ENCODE data around the gene ZSCAN5A.

The ZSCAN5A gene

DNA sequence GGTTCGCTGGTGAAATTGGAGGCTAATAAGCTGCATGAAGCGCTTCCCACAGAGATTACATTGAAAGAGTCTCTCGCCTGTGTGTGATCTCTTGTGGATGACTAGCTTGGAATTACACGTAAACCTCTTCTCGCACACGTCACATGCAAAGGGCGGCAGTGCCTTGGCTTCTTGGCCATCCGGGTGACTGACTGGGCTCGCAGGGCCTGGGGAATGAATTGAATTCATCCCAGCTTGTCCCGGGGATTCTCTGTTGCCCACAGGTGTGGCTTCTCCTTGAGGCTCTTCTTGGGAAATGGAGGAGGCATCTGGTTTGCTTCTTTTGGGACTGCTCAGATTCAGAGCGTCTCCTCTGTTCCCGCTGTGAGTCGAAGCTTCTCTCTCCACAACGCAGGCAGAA, 92.8 kb downstream of the ZSCAN5A start:
- no peak for TF ChIP-seq TAF1 (IDR thresholded peaks at IDR 0.05; ENCODE audit: low read depth)
- TF ChIP-seq EGR1 (IDR thresholded peaks at IDR 0.05), result no peak
- TF ChIP-seq ZBTB7A (IDR thresholded peaks at IDR 0.05; ENCODE audit: low read depth), result no peak
- no peak for TF ChIP-seq YY1 (IDR thresholded peaks at IDR 0.05; ENCODE audit: low read depth)
- TF ChIP-seq TCF12 (IDR thresholded peaks at IDR 0.05; ENCODE audit: low read depth), result no peak
- no peak for TF ChIP-seq CEBPB (IDR thresholded peaks at IDR 0.05)
- no peak for TF ChIP-seq RAD21 (IDR thresholded peaks at IDR 0.05; ENCODE audit: low read depth)
- TF ChIP-seq, protein P1, sequence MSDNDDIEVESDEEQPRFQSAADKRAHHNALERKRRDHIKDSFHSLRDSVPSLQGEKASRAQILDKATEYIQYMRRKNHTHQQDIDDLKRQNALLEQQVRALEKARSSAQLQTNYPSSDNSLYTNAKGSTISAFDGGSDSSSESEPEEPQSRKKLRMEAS (IDR thresholded peaks at IDR 0.05), result no peak
- TF ChIP-seq NFIC (IDR thresholded peaks at IDR 0.05), result no peak
- TF ChIP-seq, protein P2, sequence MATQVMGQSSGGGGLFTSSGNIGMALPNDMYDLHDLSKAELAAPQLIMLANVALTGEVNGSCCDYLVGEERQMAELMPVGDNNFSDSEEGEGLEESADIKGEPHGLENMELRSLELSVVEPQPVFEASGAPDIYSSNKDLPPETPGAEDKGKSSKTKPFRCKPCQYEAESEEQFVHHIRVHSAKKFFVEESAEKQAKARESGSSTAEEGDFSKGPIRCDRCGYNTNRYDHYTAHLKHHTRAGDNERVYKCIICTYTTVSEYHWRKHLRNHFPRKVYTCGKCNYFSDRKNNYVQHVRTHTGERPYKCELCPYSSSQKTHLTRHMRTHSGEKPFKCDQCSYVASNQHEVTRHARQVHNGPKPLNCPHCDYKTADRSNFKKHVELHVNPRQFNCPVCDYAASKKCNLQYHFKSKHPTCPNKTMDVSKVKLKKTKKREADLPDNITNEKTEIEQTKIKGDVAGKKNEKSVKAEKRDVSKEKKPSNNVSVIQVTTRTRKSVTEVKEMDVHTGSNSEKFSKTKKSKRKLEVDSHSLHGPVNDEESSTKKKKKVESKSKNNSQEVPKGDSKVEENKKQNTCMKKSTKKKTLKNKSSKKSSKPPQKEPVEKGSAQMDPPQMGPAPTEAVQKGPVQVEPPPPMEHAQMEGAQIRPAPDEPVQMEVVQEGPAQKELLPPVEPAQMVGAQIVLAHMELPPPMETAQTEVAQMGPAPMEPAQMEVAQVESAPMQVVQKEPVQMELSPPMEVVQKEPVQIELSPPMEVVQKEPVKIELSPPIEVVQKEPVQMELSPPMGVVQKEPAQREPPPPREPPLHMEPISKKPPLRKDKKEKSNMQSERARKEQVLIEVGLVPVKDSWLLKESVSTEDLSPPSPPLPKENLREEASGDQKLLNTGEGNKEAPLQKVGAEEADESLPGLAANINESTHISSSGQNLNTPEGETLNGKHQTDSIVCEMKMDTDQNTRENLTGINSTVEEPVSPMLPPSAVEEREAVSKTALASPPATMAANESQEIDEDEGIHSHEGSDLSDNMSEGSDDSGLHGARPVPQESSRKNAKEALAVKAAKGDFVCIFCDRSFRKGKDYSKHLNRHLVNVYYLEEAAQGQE (IDR thresholded peaks at IDR 0.05; ENCODE audit: low read depth), result no peak
- TF ChIP-seq, protein P3, sequence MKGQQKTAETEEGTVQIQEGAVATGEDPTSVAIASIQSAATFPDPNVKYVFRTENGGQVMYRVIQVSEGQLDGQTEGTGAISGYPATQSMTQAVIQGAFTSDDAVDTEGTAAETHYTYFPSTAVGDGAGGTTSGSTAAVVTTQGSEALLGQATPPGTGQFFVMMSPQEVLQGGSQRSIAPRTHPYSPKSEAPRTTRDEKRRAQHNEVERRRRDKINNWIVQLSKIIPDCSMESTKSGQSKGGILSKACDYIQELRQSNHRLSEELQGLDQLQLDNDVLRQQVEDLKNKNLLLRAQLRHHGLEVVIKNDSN (IDR thresholded peaks at IDR 0.05), result no peak
- no peak for TF ChIP-seq CREB1 (IDR thresholded peaks at IDR 0.05; ENCODE audit: low read depth)
- no peak for TF ChIP-seq EP300 (IDR thresholded peaks at IDR 0.05; ENCODE audit: borderline replicate concordance)
- no peak for TF ChIP-seq TEAD4 (IDR thresholded peaks at IDR 0.05)

DNA sequence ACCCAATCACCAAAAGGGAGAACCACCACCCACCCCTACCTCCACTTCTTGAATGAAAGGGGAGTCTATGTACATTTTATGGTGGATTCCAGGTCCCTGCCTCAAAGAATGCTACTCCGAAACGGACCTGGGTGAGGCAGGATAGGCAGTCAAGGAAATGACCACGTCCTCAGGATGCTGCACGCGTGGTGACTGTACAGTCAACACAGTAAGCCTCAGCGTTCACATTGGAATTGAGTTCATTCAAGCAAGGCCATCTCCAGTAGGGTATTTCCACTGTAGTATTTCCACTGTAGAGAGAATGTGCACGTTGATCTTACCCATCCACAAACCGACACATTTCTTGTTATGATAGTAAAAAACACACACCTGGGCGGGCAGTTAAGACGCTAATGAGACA, 95.7 kb downstream of the ZSCAN5A start:
- TF ChIP-seq CEBPB (IDR thresholded peaks at IDR 0.05) (no peak), TCF12 (IDR thresholded peaks at IDR 0.05; ENCODE audit: low read depth) (no peak), RAD21 (IDR thresholded peaks at IDR 0.05; ENCODE audit: low read depth) (no peak), FOXM1 (IDR thresholded peaks at IDR 0.05; ENCODE audit: borderline replicate concordance, low read depth) (no peak), CREB1 (IDR thresholded peaks at IDR 0.05; ENCODE audit: low read depth) (no peak), EP300 (IDR thresholded peaks at IDR 0.05; ENCODE audit: borderline replicate concordance) (no peak)
- TF ChIP-seq, protein P1 (IDR thresholded peaks at IDR 0.05), result no peak

DNA sequence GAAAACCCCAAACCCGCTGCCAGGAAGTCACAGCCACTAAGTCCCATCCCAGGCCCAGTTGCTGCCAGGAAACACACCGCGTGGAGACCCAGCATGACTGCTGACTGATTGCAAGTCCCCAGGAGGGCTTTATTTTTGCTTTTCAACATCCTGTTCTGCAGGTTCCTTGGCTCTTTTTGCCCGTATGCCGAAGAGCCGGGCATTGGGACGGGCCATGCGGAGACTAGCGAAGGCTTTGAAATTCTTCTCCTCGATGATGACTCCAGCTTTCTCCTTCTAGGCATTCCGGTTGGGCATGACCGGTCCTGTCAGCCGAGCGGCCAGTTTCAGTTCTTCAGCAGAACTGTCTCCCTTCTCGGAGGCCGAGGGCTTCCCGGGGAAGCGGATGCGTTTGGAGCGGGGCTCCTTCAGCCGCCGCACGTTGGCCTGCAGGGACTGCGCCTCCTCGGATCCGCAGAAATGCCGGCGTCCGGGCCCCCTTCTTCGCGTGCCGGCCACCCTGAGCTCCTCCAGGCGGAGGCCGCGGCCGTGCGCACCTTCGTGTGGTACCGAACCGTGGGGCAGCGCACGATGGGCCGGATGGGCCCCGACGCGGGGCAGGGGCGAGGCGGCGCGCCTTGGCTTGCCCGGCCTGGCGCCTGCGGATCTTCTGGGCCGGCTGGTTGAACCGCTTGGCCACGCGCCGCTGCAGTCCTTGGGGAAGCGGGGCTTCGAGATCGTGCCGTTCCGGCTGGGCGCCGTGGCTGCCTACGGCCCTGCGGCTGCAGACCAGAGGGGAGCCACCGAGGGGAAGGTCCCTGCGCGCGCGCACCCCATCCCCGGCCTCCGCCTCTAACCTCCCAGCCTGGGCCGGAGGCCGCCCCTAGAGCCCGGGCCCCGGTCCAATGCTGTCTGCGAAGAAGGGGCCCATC, 97.3 kb downstream of the ZSCAN5A start:
- TF ChIP-seq, protein P3 (IDR thresholded peaks at IDR 0.05), result no peak
- TF ChIP-seq FOXM1 (IDR thresholded peaks at IDR 0.05; ENCODE audit: borderline replicate concordance, low read depth) (no peak), RAD21 (IDR thresholded peaks at IDR 0.05; ENCODE audit: low read depth) (no peak), YY1 (IDR thresholded peaks at IDR 0.05; ENCODE audit: low read depth) (no peak), TAF1 (IDR thresholded peaks at IDR 0.05; ENCODE audit: low read depth) (no peak), EP300 (IDR thresholded peaks at IDR 0.05; ENCODE audit: borderline replicate concordance) (no peak), CEBPB (IDR thresholded peaks at IDR 0.05) (no peak), ZBTB7A (IDR thresholded peaks at IDR 0.05; ENCODE audit: low read depth) (no peak), TEAD4 (IDR thresholded peaks at IDR 0.05) (no peak), TCF12 (IDR thresholded peaks at IDR 0.05; ENCODE audit: low read depth) (no peak), NFIC (IDR thresholded peaks at IDR 0.05) (no peak), EGR1 (IDR thresholded peaks at IDR 0.05) (no peak), CREB1 (IDR thresholded peaks at IDR 0.05; ENCODE audit: low read depth) (no peak)
- TF ChIP-seq, protein P2 (IDR thresholded peaks at IDR 0.05; ENCODE audit: low read depth), result no peak

DNA sequence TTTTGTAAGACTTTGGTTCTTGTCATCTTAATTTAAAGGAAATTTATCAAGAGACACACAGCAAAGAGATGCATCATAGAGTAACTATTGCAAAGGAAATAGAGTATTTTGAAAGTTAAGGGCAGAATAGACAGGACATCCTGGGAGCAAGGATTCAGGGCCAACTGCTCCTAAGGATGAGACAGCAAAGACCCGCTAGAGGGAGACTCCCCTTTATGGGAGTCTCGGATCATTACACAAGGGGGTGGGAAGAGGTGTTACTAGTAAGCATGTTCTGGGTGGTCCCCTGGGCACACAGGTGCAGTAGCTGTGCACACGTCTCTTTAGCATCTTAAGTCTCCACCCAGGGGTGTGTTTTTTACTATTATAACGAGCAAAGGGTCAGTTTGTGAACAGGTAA, 102.9 kb downstream of the ZSCAN5A start:
- no peak for TF ChIP-seq ZBTB7A (IDR thresholded peaks at IDR 0.05; ENCODE audit: low read depth)
- no peak for TF ChIP-seq YY1 (IDR thresholded peaks at IDR 0.05; ENCODE audit: low read depth)
- TF ChIP-seq, protein P2 (IDR thresholded peaks at IDR 0.05; ENCODE audit: low read depth), result no peak
- no peak for TF ChIP-seq NFIC (IDR thresholded peaks at IDR 0.05)
- TF ChIP-seq TAF1 (IDR thresholded peaks at IDR 0.05; ENCODE audit: low read depth), result no peak
- no peak for TF ChIP-seq EGR1 (IDR thresholded peaks at IDR 0.05)
- TF ChIP-seq EP300 (IDR thresholded peaks at IDR 0.05; ENCODE audit: borderline replicate concordance), result no peak
- TF ChIP-seq TEAD4 (IDR thresholded peaks at IDR 0.05), result no peak
- no peak for TF ChIP-seq CEBPB (IDR thresholded peaks at IDR 0.05)
- TF ChIP-seq CREB1 (IDR thresholded peaks at IDR 0.05; ENCODE audit: low read depth), result no peak
- no peak for TF ChIP-seq TCF12 (IDR thresholded peaks at IDR 0.05; ENCODE audit: low read depth)
- TF ChIP-seq, protein P1 (IDR thresholded peaks at IDR 0.05), result no peak
- no peak for TF ChIP-seq RAD21 (IDR thresholded peaks at IDR 0.05; ENCODE audit: low read depth)
- no peak for TF ChIP-seq FOXM1 (IDR thresholded peaks at IDR 0.05; ENCODE audit: borderline replicate concordance, low read depth)
- TF ChIP-seq, protein P3 (IDR thresholded peaks at IDR 0.05), result no peak
